Panc1 (cell line): ENCODE data around the gene LPP. TPM values are rescaled to one million over a fixed set of nuclear protein-coding genes. Genes with fewer than 3 reads are reported as not detected.

Source experiments
- ATAC-seq: fragments of 200-7000 bp; cut with Tn5 transposase; 2 replicates; pipeline ENCODE4 v1.9.1; 2020; ENCODE audit warnings: mild to moderate bottlenecking, moderate library complexity
- BruUV-seq: library from RNA; stranded (reverse); fragments of 400-500 nt; replicated peaks from 2 replicates; lab custom pipeline; 2021; lab: Mats Ljungman, UMichigan
- CTCF ChIA-PET: fragments of 300-600 bp; sonication (Branson Sonifier 250); formaldehyde crosslinking; loops from one replicate; lab custom pipeline; 2022; ENCODE audit warnings: antibody characterized with exemption; lab: Charles Lee
- POLR2A ChIA-PET: fragments of 300-600 bp; sonication (Branson Sonifier 250); formaldehyde crosslinking; loops from one replicate; lab custom pipeline; 2022; ENCODE audit warnings: antibody characterized with exemption; lab: Charles Lee
- DNase-seq: peaks from one replicate; pipeline ENCODE4 v3.0.0-alpha.2; 2010; ENCODE audit warnings: low read depth, low spot score
- H3K27ac ChIP-seq: 2 replicates; pipeline ENCODE4 v1.5.1; 2011; ENCODE audit warnings: mild to moderate bottlenecking, low read length, inconsistent platforms
- H3K27me3 ChIP-seq: fragments of 200-500 bp; sonication (Bioruptor generic); 2 replicates; pipeline ENCODE4 v1.6.0; 2014; ENCODE audit warnings: low read length, inconsistent platforms; ENCODE audit not compliant: control insufficient read depth, insufficient read depth
- H3K36me3 ChIP-seq: fragments of 200-500 bp; sonication (Bioruptor generic); 2 replicates; pipeline ENCODE4 v1.5.1; 2014; ENCODE audit warnings: inconsistent platforms, mild to moderate bottlenecking, low read length, moderate library complexity; ENCODE audit not compliant: control insufficient read depth, insufficient read depth
- H3K4me1 ChIP-seq: 2 replicates; pipeline ENCODE4 v1.5.1; 2011; ENCODE audit warnings: inconsistent platforms, mild to moderate bottlenecking, low read length, moderate library complexity; ENCODE audit not compliant: control insufficient read depth, insufficient read depth
- H3K4me3 ChIP-seq, 2 experiments: 2 replicates each; pipeline ENCODE4 v1.5.1; 2011 to 2012; ENCODE audit warnings: low read depth in 2 of 2, low read length in 2 of 2, mild to moderate bottlenecking in 2 of 2, inconsistent platforms in 1 of 2, moderate library complexity in 1 of 2
- H3K9me3 ChIP-seq: fragments of 200-500 bp; sonication (Bioruptor generic); 2 replicates; pipeline ENCODE4 v1.5.1; 2014; ENCODE audit warnings: low read depth, mild to moderate bottlenecking, inconsistent platforms, low read length, moderate library complexity; ENCODE audit not compliant: control insufficient read depth, insufficient read depth
- CTCF ChIP-seq: fragments of 450-650 bp; IDR thresholded peaks from 2 replicates; pipeline ENCODE4 v1.5.1; 2017; ENCODE audit warnings: mild to moderate bottlenecking
- POLR2AphosphoS5 ChIP-seq: IDR thresholded peaks from 2 replicates; pipeline ENCODE4 v1.6.1; 2012; ENCODE audit warnings: mild to moderate bottlenecking, low read depth, low read length, moderate library complexity
- REST ChIP-seq, 2 experiments: IDR thresholded peaks; 2 replicates each; pipeline ENCODE4 v1.6.1; 2011 to 2012; ENCODE audit warnings: low read depth in 2 of 2, control low read depth in 1 of 2, low read length in 1 of 2, mild to moderate bottlenecking in 1 of 2, moderate library complexity in 1 of 2; ENCODE audit not compliant: insufficient read depth in 1 of 2
- SIN3A ChIP-seq: IDR thresholded peaks from 2 replicates; pipeline ENCODE4 v1.6.1; 2012; ENCODE audit warnings: low read depth, mild to moderate bottlenecking, low read length, moderate library complexity, borderline replicate concordance; ENCODE audit not compliant: insufficient read depth
- TCF7L2 ChIP-seq: IDR thresholded peaks from 2 replicates; pipeline ENCODE4 v1.6.1; 2011; ENCODE audit warnings: mild to moderate bottlenecking, low read depth, low read length, inconsistent platforms
- in situ Hi-C: cut with HindIII; loops from 2 replicates; pipeline ENCODE4 v1.10.0; 2016; ENCODE audit warnings: low sequenced_read_pairs, low pct_unique_long_range_greater_than_20kb
- intact Hi-C: fragments of 100-400 bp; cut with micrococcal nuclease; formaldehyde crosslinking; loops from one replicate; pipeline ENCODE4 v1.10.0; 2022; ENCODE audit not compliant: unreplicated experiment
- total RNA-seq: library from RNA; stranded (reverse); gene quantifications from one replicate; pipeline ENCODE4 v1.2.1, GENCODE V29; 2021; ENCODE audit not compliant: unreplicated experiment

LPP gene
- total RNA-seq, 1 experiment from 2014 or later: 90.0 TPM

DNA sequence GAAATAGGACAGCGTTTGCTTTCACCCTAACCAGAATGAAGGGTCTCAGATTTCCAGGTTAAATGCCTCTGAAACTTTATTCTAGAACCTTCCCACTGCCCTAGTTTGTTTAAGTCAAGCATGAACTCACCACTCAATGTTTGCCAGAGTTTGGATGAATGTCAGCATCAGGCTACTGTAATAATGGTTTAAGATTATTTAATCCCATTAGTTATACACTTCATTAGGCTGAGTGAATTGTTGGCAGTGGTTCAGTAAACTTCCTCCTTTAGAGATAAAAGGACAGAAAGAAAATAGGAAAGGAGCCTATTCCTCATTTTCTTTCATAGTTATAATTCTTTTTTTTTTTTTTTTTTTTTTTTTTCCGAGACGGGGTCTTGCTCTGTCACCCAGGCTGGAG lies 615.9 kb downstream of the LPP start:
- ChIA-PET POLR2A (no interaction called here), CTCF (no interaction called here)
- ATAC-seq (no peak), DNase-seq (no peak)
- Histone ChIP-seq H3K36me3 (no peaks in the 10 kb centered on the region), H3K27me3 (no peaks in the 10 kb centered on the region), H3K4me3 (no peak overlapping the region), H3K9me3 (no peaks in the 10 kb centered on the region), H3K27ac (no peak overlapping the region), H3K4me1 (no peaks in the 10 kb centered on the region)
- no TSS peak for BruUV-seq
- no peak for TF ChIP-seq REST (IDR thresholded peaks at IDR 0.05; ENCODE audit: insufficient read depth in 1 of 2, low read depth in 2 of 2, low read length in 1 of 2)
- TF ChIP-seq POLR2AphosphoS5: no peak
- no peak for TF ChIP-seq SIN3A
- no peak for TF ChIP-seq CTCF
- no peak for TF ChIP-seq TCF7L2
- intact Hi-C loops (no loop called here), in situ Hi-C loops (no loop called here)

DNA sequence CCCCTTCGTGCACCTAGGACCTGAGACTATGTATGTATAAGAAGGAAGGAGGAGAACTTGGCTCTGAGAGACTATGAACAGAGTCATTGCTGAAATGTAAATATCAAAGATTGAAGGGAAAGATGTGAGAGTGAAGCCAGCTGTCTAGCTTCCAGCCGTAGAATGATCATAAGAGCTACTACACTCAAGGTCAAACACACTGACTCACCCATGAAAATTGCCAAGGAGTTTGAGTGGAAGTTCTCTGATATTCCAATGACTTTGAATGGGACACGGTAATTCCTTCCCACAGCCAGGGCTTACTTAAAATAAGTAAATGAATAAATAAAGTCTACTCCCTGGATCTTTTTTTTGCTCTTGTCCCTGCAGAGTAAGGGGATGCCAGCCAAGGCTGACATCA lies 618.9 kb downstream of the LPP start:
- H3K36me3 ChIP-seq: no peaks in the 10 kb centered on the region
- no peak for TF ChIP-seq TCF7L2
- no peaks in the 10 kb centered on the region for H3K4me1 ChIP-seq
- H3K27me3 ChIP-seq: no peaks in the 10 kb centered on the region
- DNase-seq: peak; percentile 15
- ChIA-PET CTCF (no interaction called here), POLR2A (no interaction called here)
- no peak for ATAC-seq
- no peaks in the 10 kb centered on the region for H3K9me3 ChIP-seq
- BruUV-seq: no TSS peak
- H3K4me3 ChIP-seq: no peak overlapping the region
- intact Hi-C loops: no loop called here
- in situ Hi-C loops: no loop called here
- no peak overlapping the region for H3K27ac ChIP-seq

- DNase-seq (no peak), ATAC-seq (no peak)
- Histone ChIP-seq H3K27me3 (no peaks in the 10 kb centered on the region), H3K4me3 (no peak overlapping the region), H3K36me3 (no peaks in the 10 kb centered on the region), H3K4me1 (no peaks in the 10 kb centered on the region), H3K27ac (no peak overlapping the region), H3K9me3 (no peaks in the 10 kb centered on the region)
- BruUV-seq: no TSS peak
- in situ Hi-C loops (no loop called here), intact Hi-C loops (no loop called here)
- no peak for TF ChIP-seq SIN3A
- no peak for TF ChIP-seq CTCF
- no peak for TF ChIP-seq TCF7L2
- no peak for TF ChIP-seq POLR2AphosphoS5
- ChIA-PET CTCF (no interaction called here), POLR2A (no interaction called here)
Observed at GRCh38 chr3:188775412-188775811, 621.5 kb downstream of the LPP start.
